GM21423 (cell line): ENCODE measurements around the gene KDM2A.
A peak's percentile ranks its signal among the peaks of the same experiment; 100 is the strongest.

Experiments
- ATAC-seq: cut with Tn5 transposase; IDR thresholded peaks from one replicate; pipeline ENCODE4 v1.9.1; 2021; ENCODE audit warnings: mild to moderate bottlenecking, moderate library complexity; ENCODE audit not compliant: unreplicated experiment

Gene KDM2A

GRCh38 chr11:67282876-67283371 lies 163.9 kb downstream of the KDM2A start:
- no peak for ATAC-seq

- no peak for ATAC-seq
These were observed 164.5 kb downstream of the KDM2A start for GRCh38 chr11:67283481-67283963.

- ATAC-seq, result no peak
These were observed 165.9 kb downstream of the KDM2A start for GRCh38 chr11:67284811-67285540.

GRCh38 chr11:67285541-67286498 lies 166.8 kb downstream of the KDM2A start:
- no peak for ATAC-seq

GRCh38 chr11:67286621-67287333 lies 167.7 kb downstream of the KDM2A start:
- no peak for ATAC-seq

GRCh38 chr11:67287355-67288197 lies 168.5 kb downstream of the KDM2A start:
- no peak for ATAC-seq

GRCh38 chr11:67288198-67288451 lies 169.1 kb downstream of the KDM2A start:
- no peak for ATAC-seq

GRCh38 chr11:67288452-67289225 lies 169.6 kb downstream of the KDM2A start:
- ATAC-seq, result peak; percentile 58

GRCh38 chr11:67289226-67289650 lies 170.2 kb downstream of the KDM2A start, which contains the start of gene ANKRD13D:
TSS of gene ANKRD13D (plus strand) at chr11:67289303. CDS start at chr11:67289461, 158 bp downstream.
- no peak for ATAC-seq

- ATAC-seq, result no peak
These were observed 170.8 kb downstream of the KDM2A start for GRCh38 chr11:67289651-67290479.

GRCh38 chr11:67290801-67291200 lies 171.7 kb downstream of the KDM2A start:
- no peak for ATAC-seq

- no peak for ATAC-seq
These were observed 172.7 kb downstream of the KDM2A start for GRCh38 chr11:67291481-67292381.

GRCh38 chr11:67292671-67293070 lies 173.6 kb downstream of the KDM2A start:
- no peak for ATAC-seq

GRCh38 chr11:67293090-67293489 lies 174.0 kb downstream of the KDM2A start:
- ATAC-seq, result no peak

GRCh38 chr11:67295846-67296245 lies 176.8 kb downstream of the KDM2A start:
- no peak for ATAC-seq

GRCh38 chr11:67298786-67299185 lies 179.7 kb downstream of the KDM2A start:
- no peak for ATAC-seq

- no peak for ATAC-seq
These were observed 180.6 kb downstream of the KDM2A start for GRCh38 chr11:67299471-67300191.
